ENCODE data around the gene DNAAF5.

Gene DNAAF5

DNA sequence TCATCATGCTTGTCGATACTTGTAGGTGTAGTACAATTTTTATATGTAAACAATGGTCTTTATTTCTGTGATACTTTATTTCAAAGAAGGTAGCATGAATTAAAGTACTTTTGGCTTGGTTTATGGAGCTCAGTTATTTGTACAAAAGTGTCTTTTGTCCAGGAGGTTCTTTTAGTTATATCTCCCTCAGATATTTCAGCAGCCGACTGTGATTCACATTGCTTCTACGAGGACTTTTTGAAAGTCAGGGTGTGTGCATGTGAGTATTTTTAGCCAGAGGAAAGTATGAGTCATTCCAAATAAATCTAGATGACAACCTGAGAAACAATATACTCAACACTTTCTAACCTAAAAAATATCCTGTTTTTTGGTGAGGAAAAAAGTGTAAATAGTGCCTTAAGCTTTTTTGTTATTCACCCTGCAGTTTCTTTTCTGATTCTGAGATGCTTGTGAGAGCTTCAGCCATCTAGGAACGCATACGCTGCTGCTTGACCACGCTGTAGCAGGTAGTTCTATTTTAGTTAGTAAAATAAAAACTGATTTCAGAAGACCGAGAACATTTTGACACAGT, 105.2 kb downstream of the DNAAF5 start:
- DNase-seq (ENCODE audit: low read depth in 1 of 2, low spot score in 1 of 2), result peak in 1 of 2 donors; percentile 43

DNA sequence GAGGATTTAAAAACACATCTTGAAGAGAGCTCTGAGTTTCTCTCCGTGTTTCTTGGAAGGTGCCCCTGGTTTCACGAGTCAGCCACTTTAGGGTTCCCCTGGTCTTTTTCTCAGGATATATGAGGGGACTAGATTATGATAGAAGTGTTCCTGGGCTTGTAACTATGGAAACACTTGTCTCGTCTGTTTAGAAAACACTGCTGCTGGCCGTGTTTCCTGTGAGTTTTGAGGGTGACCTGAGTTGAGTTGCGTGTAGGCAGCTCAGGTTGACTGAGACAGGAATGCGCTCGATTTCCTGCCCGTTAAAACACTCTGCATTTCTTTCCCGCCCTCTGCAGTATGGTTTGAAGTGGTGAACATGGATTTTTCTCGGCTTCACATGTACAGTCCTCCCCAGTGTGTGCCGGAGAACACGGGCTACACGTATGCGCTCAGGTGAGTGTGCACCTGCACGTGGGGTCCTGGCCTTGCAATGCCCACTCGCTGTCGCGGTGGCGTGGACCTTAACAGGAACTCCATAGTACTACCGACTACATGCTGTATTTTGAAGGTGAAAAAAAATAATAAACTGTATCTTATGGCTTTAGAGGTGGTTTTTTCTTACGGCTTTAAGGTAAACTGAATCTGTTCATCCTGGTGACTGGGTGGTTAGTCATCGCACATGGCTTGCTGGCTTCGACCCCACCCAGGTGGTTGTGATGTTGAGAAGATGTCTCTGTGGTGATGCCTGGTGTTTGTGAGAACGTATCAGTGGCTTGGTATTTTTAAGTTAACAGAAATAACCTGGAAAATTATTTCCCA, 105.9 kb downstream of the DNAAF5 start, which contains the start of gene SUN1:
TSS of gene SUN1 (plus strand) at position 310 of the 801 bp plus-strand sequence. CDS start at position 359, 49 bp downstream.
- DNase-seq (ENCODE audit: low read depth in 1 of 2, low spot score in 1 of 2), result peak; percentile 30 to 68

- DNase-seq (ENCODE audit: low read depth in 1 of 2, low spot score in 1 of 2), result no peak
Measured at GRCh38 chr7:832968-833424, 106.5 kb downstream of the DNAAF5 start.

DNA sequence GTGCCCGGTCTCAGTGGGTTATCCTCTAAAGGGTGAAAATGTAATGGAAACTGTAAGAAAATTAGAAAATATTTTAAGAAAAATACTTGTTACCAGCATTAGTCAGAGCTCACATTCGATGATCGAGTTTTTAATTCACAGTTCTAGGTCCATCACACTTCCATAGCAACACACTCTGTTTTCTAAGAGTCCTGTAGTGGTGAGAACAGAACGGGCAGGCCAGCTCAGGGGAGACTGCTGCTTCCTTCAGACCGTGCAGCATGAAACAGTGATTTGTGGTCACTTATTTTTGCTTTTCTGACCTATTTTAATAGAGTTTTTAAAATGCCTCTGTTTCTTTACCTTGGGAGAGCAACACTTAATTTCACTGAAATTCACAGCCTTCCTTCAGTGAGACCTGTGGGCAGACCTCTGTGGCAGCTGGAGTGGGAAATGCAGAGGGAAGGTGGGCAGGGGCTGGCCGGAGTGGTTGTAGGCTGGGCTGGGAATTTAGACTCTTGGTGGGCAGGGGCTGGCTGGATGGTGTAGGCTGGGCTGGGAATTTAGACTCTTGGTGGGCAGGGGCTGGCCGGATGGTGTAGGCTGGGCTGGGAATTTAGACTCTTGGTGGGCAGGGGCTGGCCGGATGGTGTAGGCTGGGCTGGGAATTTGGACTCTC, 107.2 kb downstream of the DNAAF5 start:
- no peak for DNase-seq (ENCODE audit: low read depth in 1 of 2, low spot score in 1 of 2)

GRCh38 chr7:834277-834676, 107.8 kb downstream of the DNAAF5 start:
- no peak for DNase-seq (ENCODE audit: low read depth in 1 of 2, low spot score in 1 of 2)

DNA sequence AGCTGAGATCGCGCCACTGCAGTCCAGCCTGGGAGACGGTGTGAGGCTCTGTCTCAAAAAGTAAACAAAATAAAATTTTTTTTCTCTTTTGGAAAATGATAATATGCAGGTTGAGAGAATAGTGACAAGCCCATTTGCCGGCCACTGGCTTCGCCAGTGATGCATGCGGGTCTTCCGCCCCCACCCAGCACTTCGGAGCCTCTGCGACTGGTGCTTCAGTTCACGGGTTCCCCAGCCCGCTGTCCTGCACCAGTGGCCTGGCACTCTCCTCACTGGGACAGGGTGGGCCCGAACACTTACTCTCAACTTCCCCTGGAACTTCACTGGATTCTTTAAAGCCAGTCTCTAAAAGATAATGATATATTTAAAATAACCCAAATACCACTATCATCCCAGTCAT, 108.5 kb downstream of the DNAAF5 start:
- DNase-seq (ENCODE audit: low read depth in 1 of 2, low spot score in 1 of 2), result no peak

DNA sequence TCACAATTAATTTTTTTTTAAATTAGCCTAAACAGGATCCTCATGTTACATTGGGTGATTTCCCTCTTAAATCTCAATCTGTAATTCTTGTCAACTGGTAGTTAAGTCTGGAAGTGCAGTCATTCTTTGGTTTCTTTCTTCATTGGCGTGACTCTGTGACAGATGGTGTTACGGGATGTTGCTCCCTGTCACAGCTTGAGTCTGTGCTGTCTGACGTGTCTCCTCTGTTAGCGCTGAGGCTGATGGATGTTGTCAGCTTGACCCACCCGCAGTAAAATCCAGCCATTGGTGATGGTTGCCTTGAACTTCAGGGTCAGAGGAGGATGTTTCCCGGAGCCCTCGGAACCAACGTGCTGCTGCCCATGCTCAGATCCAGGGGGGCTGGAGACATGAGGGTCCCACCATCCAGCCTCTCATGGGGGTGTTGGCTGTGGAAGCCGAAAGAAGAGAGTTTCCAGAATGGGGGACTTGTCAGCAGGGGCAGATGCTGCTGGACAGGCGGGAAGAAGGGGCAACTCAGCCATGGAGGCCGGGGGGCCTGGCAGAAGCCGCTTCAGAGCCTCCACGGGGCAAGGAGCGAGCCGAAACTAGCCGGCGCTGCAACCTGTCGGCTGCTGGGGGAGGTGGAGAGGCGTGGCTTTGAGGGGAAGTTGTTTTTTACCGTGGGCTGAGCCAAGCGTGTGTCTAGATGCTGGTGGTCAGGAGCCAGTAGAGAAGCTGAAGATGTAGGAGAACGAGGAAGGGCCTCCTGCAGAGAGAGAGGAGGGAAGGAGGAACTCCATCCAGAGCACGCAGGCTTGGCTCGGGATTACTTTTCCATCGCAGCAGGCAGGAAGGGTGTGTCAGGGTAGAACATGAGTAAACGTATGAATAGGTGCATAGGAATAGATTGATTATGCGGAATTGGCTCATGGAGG, 109.2 kb downstream of the DNAAF5 start:
- no peak for DNase-seq (ENCODE audit: low read depth in 1 of 2, low spot score in 1 of 2)
